ENCODE measurements around the gene TNF.
A peak's percentile ranks its signal among the peaks of the same experiment; 100 is the strongest.
"Not testable (repeated sequence)": the region's sequence is repeated elsewhere in the genome, so short reads cannot be mapped to it uniquely, and the experiment has no call there.

The TNF gene

DNA sequence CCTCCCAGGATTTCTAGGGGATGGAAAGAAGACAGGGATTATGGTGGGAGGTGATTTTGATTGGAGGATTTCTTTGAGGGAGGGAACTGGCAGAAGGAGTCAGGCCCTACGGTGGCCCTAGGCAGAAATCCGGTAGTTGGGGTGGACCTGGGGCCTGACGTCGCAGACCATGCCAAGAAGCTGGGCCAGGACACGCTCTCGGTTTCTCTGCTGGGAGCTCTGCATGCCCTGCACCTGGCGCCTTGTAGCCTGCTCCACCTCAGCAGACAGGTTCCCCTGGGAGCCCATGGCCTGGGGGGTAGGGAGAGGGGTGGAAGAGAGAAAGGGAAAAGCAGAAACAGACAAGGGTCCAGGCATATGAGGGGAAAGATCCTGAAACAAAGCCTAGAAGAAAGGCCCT is 30.1 kb upstream of the TNF start:
- no peak for DNase-seq

- peak; percentile 90 for DNase-seq
Measured at GRCh38 chr6:31546339-31546957, 28.9 kb upstream of the TNF start, which contains the start of gene ATP6V1G2. TSS of gene ATP6V1G2 (minus strand) at chr6:31546608. CDS start at chr6:31546559, 49 bp downstream.

GRCh38 chr6:31546958-31547726 is 28.2 kb upstream of the TNF start, which contains the start of gene NFKBIL1:
TSS of gene NFKBIL1 (plus strand) at chr6:31547608. CDS start at chr6:31547695, 87 bp downstream.
- peak; percentile 99 for DNase-seq

- DNase-seq = no peak
Measured at GRCh38 chr6:31547727-31548543, 27.4 kb upstream of the TNF start.

DNA sequence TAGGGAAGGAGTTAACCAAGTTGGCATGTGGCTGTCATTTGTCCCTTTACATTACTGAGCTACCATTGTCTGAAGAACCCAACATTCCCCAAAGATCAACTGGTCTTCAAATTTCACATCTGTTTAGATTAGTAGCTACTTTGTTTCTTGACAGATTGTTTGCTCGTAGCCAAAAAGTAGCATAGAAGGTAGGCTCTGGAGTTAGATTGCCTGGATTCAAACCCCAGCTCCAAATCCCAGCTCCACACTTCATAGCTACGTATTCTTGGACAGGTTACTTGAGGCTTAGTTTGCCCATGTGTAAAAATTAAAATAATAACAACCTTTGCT is 26.9 kb upstream of the TNF start:
- DNase-seq = no peak

DNA sequence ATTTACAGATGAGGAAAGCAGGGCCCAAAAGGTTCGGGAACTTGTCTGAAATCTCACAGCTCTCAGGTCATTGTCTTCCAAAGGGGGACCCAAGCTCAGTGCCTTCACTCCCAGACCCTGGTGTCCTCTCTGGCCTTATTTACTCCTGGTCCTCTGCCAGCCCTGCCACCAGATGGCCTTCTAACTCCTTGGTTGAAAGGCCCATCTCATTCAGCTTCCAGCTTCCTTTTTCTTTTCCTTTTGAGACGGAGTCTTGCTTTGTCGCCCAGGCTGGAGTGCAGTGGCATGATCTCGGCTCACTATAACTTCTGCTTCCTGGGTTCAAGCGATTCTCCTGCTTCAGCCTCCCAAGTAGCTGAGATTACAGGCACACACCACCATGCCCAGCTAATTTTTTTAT is 24.0 kb upstream of the TNF start:
- not testable (repeated sequence) for DNase-seq

- DNase-seq = no peak
Measured at GRCh38 chr6:31556307-31556706, 19.1 kb upstream of the TNF start.

- no peak for DNase-seq
Measured at GRCh38 chr6:31557443-31558317, 17.7 kb upstream of the TNF start.

DNA sequence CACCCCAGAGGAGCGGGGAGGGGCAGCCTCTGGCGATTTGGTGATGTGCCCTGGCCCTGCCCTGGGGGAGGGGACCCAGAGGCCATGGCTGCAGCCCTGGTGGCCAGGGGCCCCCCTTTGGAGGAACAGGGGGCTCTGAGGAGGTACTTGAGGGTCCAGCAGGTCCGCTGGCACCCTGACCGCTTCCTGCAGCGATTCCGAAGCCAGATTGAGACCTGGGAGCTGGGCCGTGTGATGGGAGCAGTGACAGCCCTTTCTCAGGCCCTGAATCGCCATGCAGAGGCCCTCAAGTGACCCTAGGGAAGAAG is 17.1 kb upstream of the TNF start:
- DNase-seq = no peak

DNA sequence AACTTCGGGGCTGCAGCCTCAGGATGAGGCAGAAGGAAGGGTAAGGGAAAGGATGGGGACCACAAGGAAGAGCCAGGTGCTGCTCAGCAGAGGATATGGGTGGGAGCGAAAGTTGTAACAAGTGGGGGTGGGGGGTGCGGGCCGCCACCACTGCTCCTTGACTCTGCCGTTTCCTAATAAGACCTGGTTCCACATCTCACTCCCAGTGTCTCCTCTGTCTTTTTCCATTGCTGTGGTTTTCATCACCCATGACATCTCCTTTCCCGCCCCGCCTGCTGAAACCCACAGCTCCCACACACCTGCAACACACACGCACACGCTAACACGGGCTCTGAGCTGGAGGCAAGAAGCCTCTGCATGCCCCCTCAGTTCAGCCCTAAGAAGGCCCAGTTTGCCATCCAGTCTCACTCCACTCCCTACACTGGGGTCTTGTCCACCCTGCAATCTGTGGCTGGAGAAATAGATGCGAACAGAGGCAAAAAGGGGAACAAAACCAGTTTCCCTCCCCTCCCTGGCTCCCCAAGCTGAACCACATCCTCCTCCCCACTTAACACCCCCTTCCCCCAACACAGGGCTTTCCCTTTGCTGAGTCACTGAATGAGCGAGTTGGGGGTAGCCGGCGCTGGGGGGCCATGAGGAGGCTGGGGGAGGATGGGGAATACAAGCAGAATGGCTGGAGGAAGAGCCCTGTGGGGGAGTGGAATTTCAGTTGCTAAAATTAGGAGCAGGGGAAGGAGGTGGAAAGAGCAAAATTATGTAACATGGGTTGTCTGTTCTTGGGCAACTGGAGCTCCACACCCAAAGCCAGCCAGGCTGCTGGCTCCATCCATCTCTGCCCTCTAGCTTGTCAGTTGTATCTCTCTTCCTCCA is 16.5 kb upstream of the TNF start:
- DNase-seq = no peak

DNA sequence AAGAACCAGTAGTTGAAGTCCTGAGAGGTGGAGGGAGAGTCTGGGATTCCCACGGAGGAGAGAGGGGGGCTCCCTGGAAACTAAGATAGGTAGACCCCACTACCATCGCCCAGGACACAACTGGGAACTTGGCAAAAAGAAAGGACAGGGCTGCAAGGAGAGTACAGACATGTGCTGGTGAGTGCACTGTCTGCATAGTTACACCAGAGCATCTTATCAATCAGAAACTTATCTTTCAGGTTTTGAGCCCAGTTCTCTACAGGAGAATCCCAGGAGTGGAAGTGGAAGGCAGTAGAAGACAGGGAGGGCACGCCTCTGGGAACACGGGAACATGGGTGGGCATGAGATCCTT is 15.8 kb upstream of the TNF start:
- no peak for DNase-seq

GRCh38 chr6:31559958-31560696 is 15.2 kb upstream of the TNF start:
- no peak for DNase-seq

GRCh38 chr6:31560697-31561058 is 14.7 kb upstream of the TNF start:
- no peak for DNase-seq

- DNase-seq = no peak
Measured at GRCh38 chr6:31567531-31568370, 7.6 kb upstream of the TNF start.

DNA sequence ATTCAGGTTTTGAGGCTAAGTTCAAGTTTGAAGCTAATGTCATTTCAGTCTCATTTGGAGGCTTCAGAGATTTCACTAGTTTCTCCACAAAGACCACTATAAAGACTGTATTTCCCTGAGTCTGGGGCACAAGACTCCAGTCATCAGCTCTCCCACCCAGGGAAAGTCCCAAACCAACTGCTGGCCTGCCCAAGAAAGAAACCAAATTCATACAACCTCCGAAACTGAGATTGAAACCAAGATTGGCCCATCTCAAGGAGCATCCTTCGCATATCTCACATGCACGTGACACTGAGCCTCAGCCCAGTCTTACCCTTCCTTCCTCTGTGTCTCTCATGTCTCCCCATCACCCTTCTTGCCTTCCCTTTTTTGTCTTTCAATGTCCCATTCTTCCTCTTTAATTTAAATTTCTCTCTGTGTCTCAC is 6.8 kb upstream of the TNF start:
- no peak for DNase-seq

- no peak for DNase-seq
Measured at GRCh38 chr6:31569861-31570536, 5.4 kb upstream of the TNF start.

DNA sequence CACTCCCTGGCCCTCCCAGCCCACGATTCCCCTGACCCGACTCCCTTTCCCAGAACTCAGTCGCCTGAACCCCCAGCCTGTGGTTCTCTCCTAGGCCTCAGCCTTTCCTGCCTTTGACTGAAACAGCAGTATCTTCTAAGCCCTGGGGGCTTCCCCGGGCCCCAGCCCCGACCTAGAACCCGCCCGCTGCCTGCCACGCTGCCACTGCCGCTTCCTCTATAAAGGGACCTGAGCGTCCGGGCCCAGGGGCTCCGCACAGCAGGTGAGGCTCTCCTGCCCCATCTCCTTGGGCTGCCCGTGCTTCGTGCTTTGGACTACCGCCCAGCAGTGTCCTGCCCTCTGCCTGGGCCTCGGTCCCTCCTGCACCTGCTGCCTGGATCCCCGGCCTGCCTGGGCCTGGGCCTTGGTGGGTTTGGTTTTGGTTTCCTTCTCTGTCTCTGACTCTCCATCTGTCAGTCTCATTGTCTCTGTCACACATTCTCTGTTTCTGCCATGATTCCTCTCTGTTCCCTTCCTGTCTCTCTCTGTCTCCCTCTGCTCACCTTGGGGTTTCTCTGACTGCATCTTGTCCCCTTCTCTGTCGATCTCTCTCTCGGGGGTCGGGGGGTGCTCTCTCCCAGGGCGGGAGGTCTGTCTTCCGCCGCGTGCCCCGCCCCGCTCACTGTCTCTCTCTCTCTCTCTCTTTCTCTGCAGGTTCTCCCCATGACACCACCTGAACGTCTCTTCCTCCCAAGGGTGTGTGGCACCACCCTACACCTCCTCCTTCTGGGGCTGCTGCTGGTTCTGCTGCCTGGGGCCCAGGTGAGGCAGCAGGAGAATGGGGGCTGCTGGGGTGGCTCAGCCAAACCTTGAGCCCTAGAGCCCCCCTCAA is 3.1 kb upstream of the TNF start, which contains the start of gene LTA:
LTA (plus strand) TSS at position 249 of the 871 bp plus-strand sequence; CDS start at position 703, 454 bp downstream.
- DNase-seq = no peak
